ENCODE data around the gene RBFOX1. TPM values are rescaled to one million over a fixed set of nuclear protein-coding genes. Genes with fewer than 3 reads are reported as not detected.

Gene RBFOX1
- total RNA-seq, 2 experiments from 2014 or later = not detected

DNA sequence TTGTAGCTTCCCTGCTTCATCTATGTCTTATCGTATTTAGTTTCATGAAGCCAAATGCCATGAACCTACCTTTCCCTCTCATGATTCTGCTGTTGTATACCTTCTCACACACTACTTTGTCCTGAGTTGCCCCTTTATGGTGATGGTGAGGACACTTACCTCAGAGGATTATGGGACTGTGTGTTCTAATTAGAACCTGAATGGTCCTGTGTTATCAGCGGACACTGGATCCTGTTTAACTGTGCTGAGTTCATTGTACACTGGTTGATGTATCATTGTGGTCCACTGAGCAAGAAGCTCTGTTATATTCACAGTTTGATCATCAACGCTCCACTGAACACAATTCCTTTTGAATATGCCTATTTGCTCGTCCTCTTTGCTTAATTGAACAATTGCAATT is 343.0 kb downstream of the RBFOX1 start:
- no peaks in the 10 kb centered on the region for H3K4me1 Mint-ChIP-seq (ENCODE audit: low read depth)
- H3K4me3 Mint-ChIP-seq = no peak overlapping the region
- no peak for DNase-seq
- ChIA-PET POLR2A (no interaction called here), CTCF (no interaction called here)
- intact Hi-C loops (cut with micrococcal nuclease) = no loop called here
- H3K27ac Mint-ChIP-seq = no peak overlapping the region
- H3K36me3 Mint-ChIP-seq = no peaks in the 10 kb centered on the region
- H3K9me3 Mint-ChIP-seq = peaks cover 32% of the 10 kb centered on the region
- H3K27me3 Mint-ChIP-seq = no peaks in the 10 kb centered on the region

DNA sequence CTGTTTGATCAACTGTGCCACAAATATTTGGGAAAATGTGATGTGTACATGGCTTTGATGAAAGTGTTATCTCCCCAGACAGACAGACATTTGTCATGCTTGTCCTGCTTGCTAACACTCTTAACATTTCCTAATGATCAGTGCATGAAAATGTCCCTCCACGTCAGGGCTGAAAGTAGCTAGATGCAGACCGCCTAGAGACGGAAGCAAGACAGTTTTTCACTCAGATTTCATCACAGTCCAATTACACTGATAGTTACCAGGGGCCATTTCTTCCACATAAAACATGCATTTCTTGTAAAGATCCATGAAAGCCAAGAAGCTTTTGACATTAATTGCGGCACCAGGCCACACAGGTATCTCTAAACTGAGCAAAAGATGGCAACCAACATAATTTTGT is 347.7 kb downstream of the RBFOX1 start:
- POLR2A ChIA-PET = no interaction called here
- no peaks in the 10 kb centered on the region for H3K27me3 Mint-ChIP-seq
- no peaks in the 10 kb centered on the region for H3K4me1 Mint-ChIP-seq (ENCODE audit: low read depth)
- H3K9me3 Mint-ChIP-seq = peaks cover 17% of the 10 kb centered on the region
- no peak overlapping the region for H3K4me3 Mint-ChIP-seq
- no peak overlapping the region for H3K27ac Mint-ChIP-seq
- no peak for DNase-seq
- CTCF ChIA-PET = no interaction called here
- intact Hi-C loops (cut with micrococcal nuclease) = no loop called here
- H3K36me3 Mint-ChIP-seq = no peaks in the 10 kb centered on the region

DNA sequence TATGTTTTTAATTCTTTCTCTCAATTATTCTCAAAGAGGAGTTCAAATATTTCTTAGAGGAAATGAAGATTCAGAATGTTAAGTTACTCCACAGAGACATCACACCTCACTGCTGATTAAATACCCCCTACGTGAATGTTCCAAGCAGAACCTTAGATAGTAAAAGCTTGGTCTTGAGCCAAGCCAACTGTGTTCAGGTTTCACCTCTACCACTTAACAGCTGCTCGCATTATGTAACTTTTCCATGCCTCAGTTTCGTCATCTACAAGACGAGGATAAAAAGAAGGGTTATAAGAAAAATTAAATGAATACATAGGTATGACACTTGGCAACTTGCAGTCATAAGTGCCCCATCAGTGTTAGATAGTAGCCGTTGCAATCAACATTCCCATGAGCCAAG is 356.2 kb downstream of the RBFOX1 start:
- DNase-seq = no peak
- CTCF ChIA-PET = no interaction called here
- Mint-ChIP-seq H3K9me3 (peaks cover 28% of the 10 kb centered on the region), H3K27ac (no peak overlapping the region), H3K27me3 (no peaks in the 10 kb centered on the region), H3K4me3 (no peak overlapping the region), H3K36me3 (no peaks in the 10 kb centered on the region), H3K4me1 (ENCODE audit: low read depth) (no peaks in the 10 kb centered on the region)
- POLR2A ChIA-PET = no interaction called here
- intact Hi-C loops (cut with micrococcal nuclease) = no loop called here

DNA sequence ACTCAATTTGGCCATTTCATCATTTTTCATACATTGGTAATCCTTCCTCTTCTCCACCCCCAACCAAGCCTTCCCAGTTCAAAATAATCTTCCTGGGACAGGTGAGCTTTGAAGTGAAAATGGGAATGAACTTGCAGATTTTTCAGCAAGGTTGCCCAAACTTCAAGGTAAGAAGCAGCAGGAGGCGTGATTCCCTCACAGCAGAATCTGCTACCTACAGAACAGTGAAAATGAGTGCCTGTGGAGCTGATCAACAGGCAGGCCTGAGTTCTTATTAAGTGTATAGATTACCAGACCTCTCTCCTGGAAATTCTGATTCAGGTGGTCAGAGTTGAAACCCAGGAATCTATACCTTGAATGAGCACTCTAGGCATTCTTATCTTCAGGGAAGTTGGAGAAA is 356.6 kb downstream of the RBFOX1 start:
- peaks cover 28% of the 10 kb centered on the region for H3K9me3 Mint-ChIP-seq
- no peak for DNase-seq
- POLR2A ChIA-PET = no interaction called here
- CTCF ChIA-PET = no interaction called here
- H3K27ac Mint-ChIP-seq = no peak overlapping the region
- H3K27me3 Mint-ChIP-seq = no peaks in the 10 kb centered on the region
- intact Hi-C loops (cut with micrococcal nuclease) = no loop called here
- no peaks in the 10 kb centered on the region for H3K36me3 Mint-ChIP-seq
- no peaks in the 10 kb centered on the region for H3K4me1 Mint-ChIP-seq (ENCODE audit: low read depth)
- H3K4me3 Mint-ChIP-seq = no peak overlapping the region

DNA sequence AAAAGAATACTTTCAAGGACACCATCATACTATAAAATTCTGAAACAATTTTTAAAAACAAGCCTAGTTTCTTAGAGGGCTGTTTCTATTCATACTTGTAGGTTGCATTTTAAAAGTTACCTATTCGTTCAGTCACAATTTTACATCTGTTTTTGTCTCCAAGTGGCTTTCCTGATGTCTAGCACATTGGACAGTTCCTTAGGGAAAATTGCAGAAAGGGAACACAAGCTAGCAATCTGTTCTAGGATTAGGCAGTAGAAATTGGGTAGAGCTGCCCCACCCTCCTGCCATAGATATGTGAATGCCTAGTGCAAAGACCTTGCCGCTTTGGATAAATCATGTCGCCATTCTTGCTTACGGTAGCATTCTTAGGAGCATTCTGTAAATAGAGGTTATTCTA is 358.9 kb downstream of the RBFOX1 start:
- H3K27ac Mint-ChIP-seq = no peak overlapping the region
- no peak overlapping the region for H3K4me3 Mint-ChIP-seq
- intact Hi-C loops (cut with micrococcal nuclease) = no loop called here
- no peaks in the 10 kb centered on the region for H3K36me3 Mint-ChIP-seq
- no peaks in the 10 kb centered on the region for H3K4me1 Mint-ChIP-seq (ENCODE audit: low read depth)
- ChIA-PET POLR2A (no interaction called here), CTCF (no interaction called here)
- H3K9me3 Mint-ChIP-seq = peaks cover 39% of the 10 kb centered on the region
- DNase-seq = no peak
- no peaks in the 10 kb centered on the region for H3K27me3 Mint-ChIP-seq

DNA sequence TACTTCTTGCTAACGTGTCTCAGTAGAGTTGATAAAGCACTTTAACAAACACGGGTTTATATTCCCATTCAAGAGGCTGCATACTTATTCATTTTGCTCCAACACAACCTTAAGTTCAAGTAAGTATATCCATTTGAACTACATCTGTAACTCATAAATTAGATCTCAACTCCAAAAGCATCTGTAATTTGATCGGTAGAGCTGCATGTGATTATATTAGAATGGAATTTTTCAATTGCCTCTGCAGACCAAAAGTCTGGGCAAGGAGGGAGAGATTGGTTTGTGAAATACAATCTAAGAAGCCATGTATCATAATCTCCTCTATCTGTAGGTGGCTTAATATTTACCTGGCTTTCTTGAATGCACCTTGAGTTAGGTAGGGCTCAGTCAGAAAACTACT is 371.0 kb downstream of the RBFOX1 start:
- ChIA-PET CTCF (interaction anchor here (0.6 kb wide), 1 partner anchor 103 kb away, joined by 3 read pairs; no protein-coding TSS in a partner anchor), POLR2A (no interaction called here)
- DNase-seq = no peak
- Mint-ChIP-seq H3K27me3 (no peaks in the 10 kb centered on the region), H3K4me3 (no peak overlapping the region), H3K9me3 (peaks cover 36% of the 10 kb centered on the region), H3K36me3 (no peaks in the 10 kb centered on the region), H3K4me1 (ENCODE audit: low read depth) (no peaks in the 10 kb centered on the region), H3K27ac (no peak overlapping the region)
- intact Hi-C loops (cut with micrococcal nuclease) = no loop called here

GRCh38 chr16:7705885-7706284 is 373.2 kb downstream of the RBFOX1 start:
- intact Hi-C loops (cut with micrococcal nuclease) = no loop called here
- CTCF ChIA-PET = no interaction called here
- H3K36me3 Mint-ChIP-seq = no peaks in the 10 kb centered on the region
- no peaks in the 10 kb centered on the region for H3K27me3 Mint-ChIP-seq
- DNase-seq = no peak
- no peak overlapping the region for H3K27ac Mint-ChIP-seq
- POLR2A ChIA-PET = no interaction called here
- H3K4me3 Mint-ChIP-seq = no peak overlapping the region
- H3K9me3 Mint-ChIP-seq = peaks cover 36% of the 10 kb centered on the region
- H3K4me1 Mint-ChIP-seq (ENCODE audit: low read depth) = no peaks in the 10 kb centered on the region

GRCh38 chr16:7709186-7709585 is 376.5 kb downstream of the RBFOX1 start:
- no peaks in the 10 kb centered on the region for H3K36me3 Mint-ChIP-seq
- intact Hi-C loops (cut with micrococcal nuclease) = no loop called here
- H3K4me1 Mint-ChIP-seq (ENCODE audit: low read depth) = no peaks in the 10 kb centered on the region
- H3K4me3 Mint-ChIP-seq = no peak overlapping the region
- POLR2A ChIA-PET = no interaction called here
- peaks cover 23% of the 10 kb centered on the region for H3K9me3 Mint-ChIP-seq
- no peak overlapping the region for H3K27ac Mint-ChIP-seq
- CTCF ChIA-PET = no interaction called here
- no peak for DNase-seq
- H3K27me3 Mint-ChIP-seq = no peaks in the 10 kb centered on the region

DNA sequence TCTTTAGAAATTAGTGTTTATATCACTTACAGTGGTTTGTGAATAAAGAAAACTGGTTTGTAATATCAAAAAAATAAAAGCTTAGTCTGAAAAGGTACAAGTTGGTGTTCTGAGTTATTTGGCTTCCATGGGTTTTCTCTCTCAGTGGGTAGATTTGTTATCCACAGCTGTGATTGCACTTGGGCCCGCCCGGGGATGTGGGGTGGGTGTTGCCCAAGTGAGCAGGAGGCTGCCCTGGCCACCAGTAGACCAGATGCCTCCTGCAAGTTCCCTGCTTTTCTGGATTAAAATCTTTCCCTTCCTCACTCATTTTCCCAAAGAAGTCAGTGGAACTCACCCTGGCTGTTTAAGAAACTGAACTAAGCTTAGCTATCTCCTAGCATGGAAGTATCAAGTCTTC is 380.6 kb downstream of the RBFOX1 start:
- POLR2A ChIA-PET = no interaction called here
- CTCF ChIA-PET = no interaction called here
- Mint-ChIP-seq H3K27me3 (no peaks in the 10 kb centered on the region), H3K4me1 (ENCODE audit: low read depth) (no peaks in the 10 kb centered on the region), H3K36me3 (no peaks in the 10 kb centered on the region), H3K4me3 (no peak overlapping the region), H3K27ac (no peak overlapping the region), H3K9me3 (peaks cover 7% of the 10 kb centered on the region)
- DNase-seq = no peak
- intact Hi-C loops (cut with micrococcal nuclease) = no loop called here

DNA sequence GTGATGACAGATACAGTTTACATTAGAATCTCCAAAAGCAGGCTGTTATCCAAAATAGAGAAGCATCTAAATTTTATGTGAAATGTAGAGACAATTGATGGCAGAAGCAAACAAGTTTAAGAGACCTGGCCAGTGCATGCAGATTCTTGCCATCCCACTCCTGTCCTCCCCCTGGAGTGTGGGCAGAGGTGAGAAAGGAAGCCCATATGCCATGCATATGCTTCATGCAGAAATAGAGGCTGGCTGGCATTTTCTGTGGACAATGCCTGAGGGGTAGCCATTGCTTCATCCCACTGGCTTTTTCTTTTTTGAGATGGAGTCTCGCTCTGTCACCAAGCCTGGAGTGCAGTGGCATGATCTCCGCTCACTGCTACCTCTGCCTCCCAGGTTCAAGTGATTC is 382.1 kb downstream of the RBFOX1 start:
- intact Hi-C loops (cut with micrococcal nuclease) = no loop called here
- H3K27me3 Mint-ChIP-seq = no peaks in the 10 kb centered on the region
- ChIA-PET POLR2A (no interaction called here), CTCF (no interaction called here)
- H3K4me1 Mint-ChIP-seq (ENCODE audit: low read depth) = no peaks in the 10 kb centered on the region
- H3K36me3 Mint-ChIP-seq = no peaks in the 10 kb centered on the region
- no peak overlapping the region for H3K27ac Mint-ChIP-seq
- no peak overlapping the region for H3K4me3 Mint-ChIP-seq
- DNase-seq = no peak
- H3K9me3 Mint-ChIP-seq = peaks cover 2% of the 10 kb centered on the region

DNA sequence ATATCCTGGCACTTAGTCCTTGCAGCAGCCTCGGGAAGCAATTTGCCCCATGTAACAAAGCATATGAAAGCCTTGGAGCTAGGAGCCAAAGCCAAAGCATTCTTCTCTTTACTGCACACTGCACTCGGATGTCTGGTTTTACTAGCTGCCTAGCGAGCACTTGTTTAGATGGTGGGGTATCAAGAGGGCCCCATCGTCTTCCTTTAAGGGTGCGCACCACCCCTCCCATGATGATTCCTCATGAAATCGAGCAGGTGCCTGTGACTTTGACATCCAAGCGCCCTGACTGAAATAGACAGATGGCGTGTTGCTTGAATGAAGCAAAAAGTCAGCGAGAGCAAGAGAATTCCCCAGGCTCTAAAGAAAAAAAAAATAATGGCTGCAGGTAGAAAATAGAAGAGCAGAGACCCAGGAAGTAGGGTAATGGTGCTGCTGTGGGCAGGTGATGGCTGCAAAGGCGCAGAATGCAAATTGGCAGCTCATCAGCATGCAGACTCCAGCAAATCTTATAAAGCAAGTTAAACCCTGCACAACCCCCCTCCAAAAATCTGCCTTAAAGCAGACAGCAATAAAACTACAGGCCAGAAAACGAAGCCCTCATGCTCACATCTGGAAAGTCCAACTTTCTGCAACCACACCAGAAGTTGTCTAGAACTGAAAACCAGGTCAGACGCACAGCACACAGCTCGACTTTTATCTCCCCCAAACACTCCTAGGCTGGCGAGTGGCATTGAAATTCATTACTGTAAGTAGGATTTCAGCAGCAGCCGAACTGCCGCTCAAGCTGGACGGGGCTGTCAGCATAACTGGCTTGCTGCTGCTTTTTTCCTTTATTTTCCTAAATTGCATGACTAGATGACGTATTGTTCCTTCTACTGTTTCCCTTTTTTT is 384.3 kb downstream of the RBFOX1 start:
- intact Hi-C loops (cut with micrococcal nuclease) = no loop called here
- Mint-ChIP-seq H3K9me3 (peaks cover 6% of the 10 kb centered on the region), H3K36me3 (no peaks in the 10 kb centered on the region), H3K4me1 (ENCODE audit: low read depth) (no peaks in the 10 kb centered on the region), H3K27me3 (no peaks in the 10 kb centered on the region), H3K4me3 (no peak overlapping the region), H3K27ac (no peak overlapping the region)
- DNase-seq = no peak
- ChIA-PET POLR2A (no interaction called here), CTCF (no interaction called here)

GRCh38 chr16:7722761-7723160 is 390.1 kb downstream of the RBFOX1 start:
- POLR2A ChIA-PET = interaction anchor here (0.6 kb wide), 1 partner anchor 1431 kb away, joined by 3 read pairs; no protein-coding TSS in a partner anchor
- H3K4me1 Mint-ChIP-seq (ENCODE audit: low read depth) = no peaks in the 10 kb centered on the region
- H3K36me3 Mint-ChIP-seq = no peaks in the 10 kb centered on the region
- peaks cover 22% of the 10 kb centered on the region for H3K9me3 Mint-ChIP-seq
- DNase-seq = no peak
- no peaks in the 10 kb centered on the region for H3K27me3 Mint-ChIP-seq
- no peak overlapping the region for H3K27ac Mint-ChIP-seq
- intact Hi-C loops (cut with micrococcal nuclease) = no loop called here
- H3K4me3 Mint-ChIP-seq = no peak overlapping the region
- CTCF ChIA-PET = no interaction called here

GRCh38 chr16:7731141-7731540 is 398.5 kb downstream of the RBFOX1 start:
- Mint-ChIP-seq H3K4me1 (ENCODE audit: low read depth) (no peaks in the 10 kb centered on the region), H3K27me3 (no peaks in the 10 kb centered on the region), H3K27ac (no peak overlapping the region), H3K9me3 (peaks cover 13% of the 10 kb centered on the region), H3K4me3 (no peak overlapping the region), H3K36me3 (no peaks in the 10 kb centered on the region)
- CTCF ChIA-PET = no interaction called here
- intact Hi-C loops (cut with micrococcal nuclease) = no loop called here
- DNase-seq = no peak
- POLR2A ChIA-PET = no interaction called here

All from activated CD4-positive, alpha-beta memory T cell treated with anti-CD3 and anti-CD28 coated beads for 36 hours (primary cell).